Endothelial cell of umbilical vein (primary cell): ENCODE data around the gene XRN2. TPM values are rescaled to one million over a fixed set of nuclear protein-coding genes. Genes with fewer than 3 reads are reported as not detected.

Source experiments
- BruUV-seq: library from RNA; stranded (reverse); fragments of 400-500 nt; replicated peaks from 2 replicates; lab custom pipeline; 2021; lab: Mats Ljungman, UMichigan
- CTCF ChIA-PET: fragments of 300-600, 350-600 bp; sonication (Branson Sonifier 250); formaldehyde crosslinking; loops from one replicate; lab custom pipeline; 2021; ENCODE audit warnings: antibody characterized with exemption, inconsistent platforms; lab: Charles Lee
- POLR2A ChIA-PET: fragments of 300-600, 350-600 bp; sonication (Branson Sonifier 250); formaldehyde crosslinking; loops from one replicate; lab custom pipeline; 2021; ENCODE audit warnings: antibody characterized with exemption, inconsistent platforms; lab: Charles Lee
- DNase-seq: peaks from one replicate; pipeline ENCODE4 v3.0.0-alpha.2; 2011; ENCODE audit warnings: low read depth, low spot score
- FAIRE-seq: peaks from 2 replicates; lab custom pipeline; 2011; peaks lifted over from hg19 to GRCh38; lab: Jason Lieb, UNC
- H2AFZ ChIP-seq: 2 replicates; pipeline ENCODE4 v1.6.0; 2012; ENCODE audit warnings: low read depth, low read length, control low read depth, inconsistent platforms
- H3K27ac ChIP-seq: 2 replicates; pipeline ENCODE4 v1.5.1; 2011; ENCODE audit warnings: low read depth, mild to moderate bottlenecking, control low read depth, low read length, moderate library complexity; ENCODE audit not compliant: insufficient read depth
- H3K27me3 ChIP-seq, 2 experiments: 2 replicates each; pipeline versions ENCODE4 v1.6.0 to v1.6.1; 2011; ENCODE audit warnings: low read length in 2 of 2, mixed read lengths in 1 of 2; ENCODE audit not compliant: control insufficient read depth in 2 of 2, insufficient read depth in 2 of 2
- H3K36me3 ChIP-seq, 2 experiments: 2 replicates in 1 of 2; 3 replicates in 1 of 2; pipeline ENCODE4 v1.5.1; 2011; ENCODE audit warnings: low read length in 2 of 2, mild to moderate bottlenecking in 1 of 2, moderate library complexity in 1 of 2; ENCODE audit not compliant: control insufficient read depth in 2 of 2, insufficient read depth in 2 of 2; ENCODE audit errors: extremely low read depth in 1 of 2
- H3K4me1 ChIP-seq: 3 replicates; pipeline ENCODE4 v1.5.1; 2011; ENCODE audit warnings: mild to moderate bottlenecking, low read length; ENCODE audit not compliant: control insufficient read depth, insufficient read depth; ENCODE audit errors: extremely low read depth
- H3K4me2 ChIP-seq: 2 replicates; pipeline ENCODE4 v1.6.1; 2011; ENCODE audit warnings: low read length, control low read depth, mixed read lengths; ENCODE audit not compliant: insufficient read depth
- H3K4me3 ChIP-seq, 3 experiments: fragments of 200-600 bp in 1 of 3; sonication (generic), shearing (Covaris generic) in 1 of 3; replicated peaks in 1 of 3; 2 replicates each; pipeline ENCODE4 v1.5.1; 2011 to 2016; ENCODE audit warnings: control low read depth in 3 of 3, low read length in 3 of 3, mild to moderate bottlenecking in 2 of 3, inconsistent platforms in 1 of 3, low read depth in 1 of 3, moderate library complexity in 1 of 3; ENCODE audit not compliant: insufficient read depth in 1 of 3
- H3K79me2 ChIP-seq: 2 replicates; pipeline ENCODE4 v1.6.0; 2012; ENCODE audit warnings: low read length, inconsistent platforms; ENCODE audit not compliant: control insufficient read depth, insufficient read depth
- H3K9ac ChIP-seq: replicated peaks from 2 replicates; pipeline ENCODE3; 2011; ENCODE audit warnings: low read length, control low read depth; ENCODE audit not compliant: insufficient read depth; ENCODE audit errors: extremely low read depth
- H3K9me1 ChIP-seq: replicated peaks from 3 replicates; pipeline ENCODE4 v1.6.0; 2011; ENCODE audit warnings: mild to moderate bottlenecking, low read length; ENCODE audit not compliant: control insufficient read depth, insufficient read depth; ENCODE audit errors: extremely low read depth
- H3K9me3 ChIP-seq: replicated peaks from 2 replicates; pipeline ENCODE4 v1.5.1; 2012; ENCODE audit warnings: low read length, inconsistent platforms; ENCODE audit not compliant: control insufficient read depth, insufficient read depth
- H4K20me1 ChIP-seq: replicated peaks from 2 replicates; pipeline ENCODE3; 2011; ENCODE audit warnings: mild to moderate bottlenecking, low read length; ENCODE audit not compliant: control insufficient read depth, insufficient read depth; ENCODE audit errors: extremely low read depth
- CTCF ChIP-seq, 2 donors: IDR thresholded peaks; 1 replicate in 1 of 2; 2 replicates in 1 of 2; pipeline ENCODE4 v1.5.1; 2011; ENCODE audit warnings: low read length in 2 of 2, mild to moderate bottlenecking in 2 of 2, moderate library complexity in 2 of 2, control low read depth in 1 of 2, inconsistent platforms in 1 of 2, low read depth in 1 of 2; ENCODE audit not compliant: insufficient read depth in 1 of 2; ENCODE audit errors: extremely low read depth in 1 of 2
- EZH2 ChIP-seq: IDR thresholded peaks from 2 replicates; pipeline ENCODE4 v1.6.1; 2012; ENCODE audit warnings: borderline replicate concordance, low read depth, mild to moderate bottlenecking, moderate library complexity, low read length, inconsistent platforms; ENCODE audit not compliant: severe bottlenecking
- FOS ChIP-seq: IDR thresholded peaks from 2 replicates; pipeline ENCODE4 v1.6.1; 2011; ENCODE audit warnings: mild to moderate bottlenecking, low read length, moderate library complexity, borderline replicate concordance; ENCODE audit not compliant: insufficient read depth
- GATA2 ChIP-seq: IDR thresholded peaks from 2 replicates; pipeline ENCODE4 v1.7.0; 2011; ENCODE audit warnings: low read depth, mild to moderate bottlenecking, moderate library complexity, mixed read lengths, low read length; ENCODE audit not compliant: insufficient read length, insufficient read depth
- JUN ChIP-seq: IDR thresholded peaks from 2 replicates; pipeline ENCODE4 v1.6.1; 2011; ENCODE audit warnings: borderline replicate concordance, low read depth; ENCODE audit not compliant: insufficient read length, insufficient read depth
- MAX ChIP-seq: IDR thresholded peaks from 2 replicates; pipeline ENCODE4 v1.6.1; 2011; ENCODE audit not compliant: insufficient read depth, insufficient read length
- MYC ChIP-seq: IDR thresholded peaks from one replicate; pipeline ENCODE4 v1.6.1; 2011; ENCODE audit warnings: mild to moderate bottlenecking, low read depth, low read length
- POLR2A ChIP-seq: IDR thresholded peaks from 2 replicates; pipeline ENCODE4 v1.6.1; 2012; ENCODE audit warnings: low read depth, mild to moderate bottlenecking, control low read depth, low read length
- POLR2AphosphoS5 ChIP-seq: IDR thresholded peaks from 2 replicates; pipeline ENCODE4 v1.6.1; 2012; ENCODE audit warnings: low read depth, mild to moderate bottlenecking, control low read depth, low read length, moderate library complexity; ENCODE audit not compliant: insufficient read depth
- dilution Hi-C: fragments of 300-500 bp; cut with MboI; formaldehyde crosslinking; loops from one replicate; pipeline ENCODE4 v1.15.0; 2019; ENCODE audit warnings: low sequenced_read_pairs; ENCODE audit not compliant: extremely low pct_ligation_motif_present
- intact Hi-C: fragments of 100-400 bp; cut with micrococcal nuclease; formaldehyde crosslinking; loops from one replicate; pipeline ENCODE4 v1.10.0; 2022
- polyA plus RNA-seq, 4 experiments: library from polyadenylated mRNA; depleted of rRNA in 3 of 4; stranded (reverse) in 3 of 4; unstranded in 1 of 4; fragments of >200 nt; gene quantifications; 2 replicates each; pipeline versions ENCODE4 v1.2.1 to v1.2.3, GENCODE V29; 2011 to 2012; ENCODE audit warnings: missing spikeins in 1 of 4
- total RNA-seq: library from RNA; stranded (reverse); gene quantifications from 2 replicates; pipeline ENCODE4 v1.2.3, GENCODE V29; 2021

The XRN2 gene
- total and polyA plus RNA-seq, 2 donors (not counting 3 experiments of a cell fraction or from before 2014, with no cell fraction given) = 32.3 to 66.6 TPM

DNA sequence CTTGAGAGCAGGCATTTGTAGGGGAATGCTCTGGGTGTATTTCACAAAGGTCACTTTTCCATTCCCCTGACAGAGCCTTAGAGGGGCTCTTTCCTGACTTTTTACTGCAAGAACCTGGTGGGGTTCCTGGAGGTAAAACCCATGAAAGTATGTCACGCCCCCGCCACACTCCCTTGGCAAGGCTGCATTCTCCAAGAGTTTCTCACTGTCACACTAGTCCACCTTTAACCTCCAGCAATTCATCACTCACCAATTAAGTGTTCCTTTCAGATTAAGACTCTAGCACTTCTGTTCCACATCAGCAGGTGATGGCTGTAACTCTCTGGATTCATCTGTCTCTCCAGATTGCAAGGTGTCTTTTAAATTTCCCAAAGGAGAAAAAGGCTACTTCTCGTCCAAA is 126.9 kb downstream of the XRN2 start:
- Histone ChIP-seq H4K20me1 (no peaks in the 10 kb centered on the region), H3K4me1 (peaks cover 4% of the 10 kb centered on the region), H3K9ac (no peak overlapping the region), H3K9me3 (no peaks in the 10 kb centered on the region), H2AFZ (no peak overlapping the region), H3K27ac (no peak overlapping the region), H3K79me2 (no peaks in the 10 kb centered on the region), H3K9me1 (no peaks in the 10 kb centered on the region), H3K4me2 (no peak overlapping the region), H3K36me3 (no peaks in the 10 kb centered on the region), H3K27me3 (peaks cover 0 to 2% of the 10 kb centered on the region in 2 experiments), H3K4me3 (no peak overlapping the region)
- FAIRE-seq = no peak
- POLR2A ChIA-PET = interaction anchor here (0.7 kb wide), 1 partner anchor 157 kb away, joined by 7 read pairs; no protein-coding TSS in a partner anchor
- no peak for TF ChIP-seq EZH2
- TF ChIP-seq POLR2AphosphoS5 = no peak
- TF ChIP-seq JUN = no peak
- no peak for TF ChIP-seq GATA2
- no peak for TF ChIP-seq MYC
- TF ChIP-seq FOS = no peak
- TF ChIP-seq MAX = no peak
- no peak for TF ChIP-seq POLR2A
- TF ChIP-seq CTCF (IDR thresholded peaks at IDR 0.05; ENCODE audit: extremely low read depth in 1 of 2, insufficient read depth in 1 of 2, low read depth in 1 of 2, low read length in 2 of 2) = no peak
- dilution Hi-C loops = no loop called here
- intact Hi-C loops = no loop called here
- no TSS peak for BruUV-seq
- DNase-seq = no peak
- CTCF ChIA-PET = no interaction called here
